PFSK-1 (cell line): ENCODE measurements around the gene KCNIP4.

Experiments used
- FOXP2 ChIP-seq: optimal IDR thresholded peaks from 2 replicates; pipeline ENCODE3; 2011; ENCODE audit warnings: borderline replicate concordance, control low read depth, inconsistent platforms; ENCODE audit not compliant: insufficient read depth; ENCODE audit errors: extremely low read length, extremely low read depth
- POLR2AphosphoS5 ChIP-seq: IDR thresholded peaks from 2 replicates; pipeline ENCODE4 v1.6.1; 2012; ENCODE audit warnings: low read depth, mild to moderate bottlenecking, control low read depth, low read length, moderate library complexity
- SIN3A ChIP-seq: IDR thresholded peaks from 2 replicates; pipeline ENCODE4 v1.6.1; 2012; ENCODE audit warnings: mild to moderate bottlenecking, low read length, moderate library complexity, borderline replicate concordance; ENCODE audit not compliant: insufficient read depth
- TAF1 ChIP-seq: IDR thresholded peaks from 2 replicates; pipeline ENCODE4 v1.6.1; 2012; ENCODE audit warnings: low read length, control low read depth, borderline replicate concordance; ENCODE audit not compliant: insufficient read depth
- TF ChIP-seq, protein P1 (sequence below), 2 experiments: IDR thresholded peaks; 2 replicates each; pipeline versions ENCODE4 v1.6.1 to v1.8.0; 2011 to 2012; ENCODE audit warnings: low read depth in 2 of 2, low read length in 2 of 2, control low read depth in 1 of 2, inconsistent platforms in 1 of 2, mild to moderate bottlenecking in 1 of 2, moderate library complexity in 1 of 2; ENCODE audit not compliant: insufficient read depth in 1 of 2

KCNIP4 gene

DNA sequence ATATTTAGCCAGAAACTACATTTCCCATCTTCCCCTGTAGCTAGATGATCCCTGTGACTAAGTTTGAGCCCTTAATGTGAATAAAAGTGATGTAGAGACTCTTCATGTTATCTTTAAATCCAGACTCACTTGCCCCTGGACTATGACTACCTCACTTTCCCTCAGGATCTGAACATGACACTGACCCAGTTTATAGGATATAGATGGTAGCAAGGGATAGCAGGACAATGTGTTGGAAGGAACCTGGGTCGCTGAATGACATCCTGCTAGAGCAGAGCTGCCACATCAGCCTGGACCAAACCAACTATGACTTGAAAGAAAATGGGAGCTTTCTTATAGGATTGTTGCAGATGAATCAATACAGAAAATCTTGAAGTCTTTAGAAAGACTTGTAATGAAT, 1110.1 kb downstream of the KCNIP4 start:
- TF ChIP-seq, protein P1, sequence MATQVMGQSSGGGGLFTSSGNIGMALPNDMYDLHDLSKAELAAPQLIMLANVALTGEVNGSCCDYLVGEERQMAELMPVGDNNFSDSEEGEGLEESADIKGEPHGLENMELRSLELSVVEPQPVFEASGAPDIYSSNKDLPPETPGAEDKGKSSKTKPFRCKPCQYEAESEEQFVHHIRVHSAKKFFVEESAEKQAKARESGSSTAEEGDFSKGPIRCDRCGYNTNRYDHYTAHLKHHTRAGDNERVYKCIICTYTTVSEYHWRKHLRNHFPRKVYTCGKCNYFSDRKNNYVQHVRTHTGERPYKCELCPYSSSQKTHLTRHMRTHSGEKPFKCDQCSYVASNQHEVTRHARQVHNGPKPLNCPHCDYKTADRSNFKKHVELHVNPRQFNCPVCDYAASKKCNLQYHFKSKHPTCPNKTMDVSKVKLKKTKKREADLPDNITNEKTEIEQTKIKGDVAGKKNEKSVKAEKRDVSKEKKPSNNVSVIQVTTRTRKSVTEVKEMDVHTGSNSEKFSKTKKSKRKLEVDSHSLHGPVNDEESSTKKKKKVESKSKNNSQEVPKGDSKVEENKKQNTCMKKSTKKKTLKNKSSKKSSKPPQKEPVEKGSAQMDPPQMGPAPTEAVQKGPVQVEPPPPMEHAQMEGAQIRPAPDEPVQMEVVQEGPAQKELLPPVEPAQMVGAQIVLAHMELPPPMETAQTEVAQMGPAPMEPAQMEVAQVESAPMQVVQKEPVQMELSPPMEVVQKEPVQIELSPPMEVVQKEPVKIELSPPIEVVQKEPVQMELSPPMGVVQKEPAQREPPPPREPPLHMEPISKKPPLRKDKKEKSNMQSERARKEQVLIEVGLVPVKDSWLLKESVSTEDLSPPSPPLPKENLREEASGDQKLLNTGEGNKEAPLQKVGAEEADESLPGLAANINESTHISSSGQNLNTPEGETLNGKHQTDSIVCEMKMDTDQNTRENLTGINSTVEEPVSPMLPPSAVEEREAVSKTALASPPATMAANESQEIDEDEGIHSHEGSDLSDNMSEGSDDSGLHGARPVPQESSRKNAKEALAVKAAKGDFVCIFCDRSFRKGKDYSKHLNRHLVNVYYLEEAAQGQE (IDR thresholded peaks at IDR 0.05; ENCODE audit: insufficient read depth in 1 of 2, low read depth in 2 of 2, low read length in 2 of 2): no peak
- TF ChIP-seq TAF1 (no peak), POLR2AphosphoS5 (no peak), SIN3A (no peak), FOXP2 (no peak)

GRCh38 chr4:20832826-20833225, 1115.7 kb downstream of the KCNIP4 start:
- TF ChIP-seq, protein P1 (IDR thresholded peaks at IDR 0.05; ENCODE audit: insufficient read depth in 1 of 2, low read depth in 2 of 2, low read length in 2 of 2): no peak
- TF ChIP-seq FOXP2 (no peak), POLR2AphosphoS5 (no peak), SIN3A (no peak), TAF1 (no peak)

DNA sequence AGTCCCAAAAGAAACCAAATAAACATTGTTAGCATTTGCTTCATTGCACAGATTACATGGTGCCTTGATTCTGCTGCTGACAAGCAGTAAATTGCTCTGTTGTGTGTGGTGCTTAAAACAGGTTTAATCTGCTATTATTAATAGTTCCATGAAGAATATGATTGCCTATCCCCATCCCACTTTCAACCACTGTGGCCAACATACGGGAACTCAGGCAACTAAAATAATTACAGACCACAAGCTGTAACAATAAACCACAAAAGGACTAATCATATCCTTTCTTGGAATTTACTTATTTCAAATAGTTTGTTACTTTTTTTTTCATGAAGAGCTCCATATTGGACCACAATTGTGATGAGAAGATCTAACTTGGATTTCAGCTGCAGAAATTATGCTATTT, 1116.8 kb downstream of the KCNIP4 start:
- TF ChIP-seq TAF1: no peak
- TF ChIP-seq FOXP2: no peak
- TF ChIP-seq, protein P1 (IDR thresholded peaks at IDR 0.05; ENCODE audit: insufficient read depth in 1 of 2, low read depth in 2 of 2, low read length in 2 of 2): no peak
- no peak for TF ChIP-seq SIN3A
- no peak for TF ChIP-seq POLR2AphosphoS5

GRCh38 chr4:20829617-20830357, 1118.8 kb downstream of the KCNIP4 start:
- TF ChIP-seq POLR2AphosphoS5 (no peak), TAF1 (no peak), SIN3A (no peak), FOXP2 (no peak)
- TF ChIP-seq, protein P1 (IDR thresholded peaks at IDR 0.05; ENCODE audit: insufficient read depth in 1 of 2, low read depth in 2 of 2, low read length in 2 of 2): no peak
